HFFc6 (cell line): ENCODE results near the gene CADPS2. TPM values are rescaled to one million over a fixed set of nuclear protein-coding genes. Genes with fewer than 3 reads are reported as not detected.

Source experiments
- DNase-seq: peaks from one replicate; pipeline ENCODE4 v3.0.0-alpha.2; 2018
- H3K27ac Mint-ChIP-seq: 2 replicates; pipeline ENCODE4 v1.8.0; 2020; ENCODE audit warnings: mild to moderate bottlenecking, mixed read lengths
- H3K27me3 Mint-ChIP-seq: 2 replicates; pipeline ENCODE4 v1.8.0; 2021; ENCODE audit warnings: mild to moderate bottlenecking, moderate library complexity, mixed read lengths; ENCODE audit not compliant: insufficient read depth
- H3K36me3 Mint-ChIP-seq: 2 replicates; pipeline ENCODE4 v1.8.0; 2021; ENCODE audit warnings: low read depth, mixed read lengths
- H3K4me1 Mint-ChIP-seq: 2 replicates; pipeline ENCODE4 v1.8.0; 2020; ENCODE audit warnings: low read depth, mixed read lengths
- H3K4me3 Mint-ChIP-seq: 2 replicates; pipeline ENCODE4 v1.8.0; 2020; ENCODE audit warnings: mild to moderate bottlenecking, moderate library complexity, mixed read lengths
- H3K9me3 Mint-ChIP-seq: 2 replicates; pipeline ENCODE4 v1.8.0; 2020; ENCODE audit warnings: mild to moderate bottlenecking, mixed read lengths
- CTCF ChIP-seq: fragments of 200-600 bp; sonication (generic); IDR thresholded peaks from 2 replicates; pipeline ENCODE4 v1.5.0; 2021; ENCODE audit warnings: antibody characterized with exemption, mild to moderate bottlenecking
- total RNA-seq, 6 experiments: library from RNA; stranded (reverse); fragmentation: NEBNext Ultra II Directional; extraction: Animal tissue kit (Norgen Biotek cat#: 25700); gene quantifications; 2 replicates in 1 of 6; 3 replicates in 5 of 6; pipeline ENCODE4 v1.2.3, GENCODE V29; 2021

The CADPS2 gene
- total RNA-seq, 6 experiments from 2014 or later: not detected

GRCh38 chr7:122482212-122482611 is 404.0 kb downstream of the CADPS2 start:
- DNase-seq: no peak
- H3K4me3 Mint-ChIP-seq: no peak overlapping the region
- no peaks in the 10 kb centered on the region for H3K27me3 Mint-ChIP-seq
- H3K36me3 Mint-ChIP-seq: no peaks in the 10 kb centered on the region
- no peak for TF ChIP-seq CTCF
- no peaks in the 10 kb centered on the region for H3K4me1 Mint-ChIP-seq
- peaks cover 29% of the 10 kb centered on the region for H3K9me3 Mint-ChIP-seq
- no peak overlapping the region for H3K27ac Mint-ChIP-seq

GRCh38 chr7:122470859-122471258 is 415.4 kb downstream of the CADPS2 start:
- no peak overlapping the region for H3K27ac Mint-ChIP-seq
- H3K27me3 Mint-ChIP-seq: no peaks in the 10 kb centered on the region
- no peak for TF ChIP-seq CTCF
- H3K4me3 Mint-ChIP-seq: no peak overlapping the region
- peaks cover 37% of the 10 kb centered on the region for H3K9me3 Mint-ChIP-seq
- no peaks in the 10 kb centered on the region for H3K36me3 Mint-ChIP-seq
- no peaks in the 10 kb centered on the region for H3K4me1 Mint-ChIP-seq
- DNase-seq: no peak

- no peaks in the 10 kb centered on the region for H3K27me3 Mint-ChIP-seq
- no peaks in the 10 kb centered on the region for H3K36me3 Mint-ChIP-seq
- H3K4me3 Mint-ChIP-seq: no peak overlapping the region
- no peak for DNase-seq
- TF ChIP-seq CTCF: no peak
- H3K27ac Mint-ChIP-seq: no peak overlapping the region
- H3K4me1 Mint-ChIP-seq: no peaks in the 10 kb centered on the region
- H3K9me3 Mint-ChIP-seq: peaks cover 32% of the 10 kb centered on the region
Measured at GRCh38 chr7:122468945-122469344, 417.3 kb downstream of the CADPS2 start.

GRCh38 chr7:122467661-122468449 is 418.4 kb downstream of the CADPS2 start:
- DNase-seq: no peak
- Mint-ChIP-seq H3K36me3 (no peaks in the 10 kb centered on the region), H3K27ac (no peak overlapping the region), H3K4me1 (no peaks in the 10 kb centered on the region), H3K9me3 (peaks cover 38% of the 10 kb centered on the region), H3K4me3 (no peak overlapping the region), H3K27me3 (no peaks in the 10 kb centered on the region)
- TF ChIP-seq CTCF: no peak

- no peaks in the 10 kb centered on the region for H3K36me3 Mint-ChIP-seq
- H3K27me3 Mint-ChIP-seq: no peaks in the 10 kb centered on the region
- peaks cover 45% of the 10 kb centered on the region for H3K9me3 Mint-ChIP-seq
- no peak for TF ChIP-seq CTCF
- no peak overlapping the region for H3K4me3 Mint-ChIP-seq
- no peaks in the 10 kb centered on the region for H3K4me1 Mint-ChIP-seq
- H3K27ac Mint-ChIP-seq: no peak overlapping the region
- no peak for DNase-seq
Measured at GRCh38 chr7:122465296-122465695, 421.0 kb downstream of the CADPS2 start.
